ENCODE measurements around the gene C5orf46.

The C5orf46 gene

GRCh38 chr5:147856801-147857200, 49.5 kb downstream of the C5orf46 start:
- Histone ChIP-seq H3K9me3 (ENCODE audit: control insufficient read depth, insufficient read depth, low read length) (no peaks in the 10 kb centered on the region), H3F3A (ENCODE audit: control insufficient read depth, insufficient read depth) (no peaks in the 10 kb centered on the region), H3K4me3 (ENCODE audit: low read length) (no peak overlapping the region), H3K4me2 (ENCODE audit: low read length) (no peak overlapping the region), H3K27me3 (ENCODE audit: control insufficient read depth, low read length) (peaks cover 30% of the 10 kb centered on the region), H3K9me2 (replicated peaks; ENCODE audit: control insufficient read depth, low read length) (no peaks in the 10 kb centered on the region), H3K36me3 (ENCODE audit: control insufficient read depth, low read length) (no peaks in the 10 kb centered on the region), H3K4me1 (ENCODE audit: control insufficient read depth, low read length) (no peaks in the 10 kb centered on the region), H3K79me2 (ENCODE audit: control insufficient read depth, low read length) (no peaks in the 10 kb centered on the region), H3K27ac (ENCODE audit: low read depth, low read length) (no peak overlapping the region), H4K20me1 (ENCODE audit: control insufficient read depth, insufficient read depth, low read depth, low read length) (no peaks in the 10 kb centered on the region; the same call in 1 of the 2 replicates)
- TF ChIP-seq EZH2phosphoT487 (IDR thresholded peaks at IDR 0.05; ENCODE audit: borderline replicate concordance, low read length) (no peak), CTCF (IDR thresholded peaks at IDR 0.05; ENCODE audit: low read depth, low read length, poor library complexity, severe bottlenecking) (no peak)

- no peaks in the 10 kb centered on the region for H3K36me3 ChIP-seq (ENCODE audit: control insufficient read depth, low read length)
- no peaks in the 10 kb centered on the region for H3K9me3 ChIP-seq (ENCODE audit: control insufficient read depth, insufficient read depth, low read length)
- no peak overlapping the region for H3K4me3 ChIP-seq (ENCODE audit: low read length)
- peaks cover 30% of the 10 kb centered on the region for H3K27me3 ChIP-seq (ENCODE audit: control insufficient read depth, low read length)
- no peaks in the 10 kb centered on the region for H3F3A ChIP-seq (ENCODE audit: control insufficient read depth, insufficient read depth)
- H3K27ac ChIP-seq (ENCODE audit: low read depth, low read length): no peak overlapping the region
- no peaks in the 10 kb centered on the region for H3K4me1 ChIP-seq (ENCODE audit: control insufficient read depth, low read length)
- no peaks in the 10 kb centered on the region for H3K79me2 ChIP-seq (ENCODE audit: control insufficient read depth, low read length)
- no peak for TF ChIP-seq CTCF (IDR thresholded peaks at IDR 0.05; ENCODE audit: low read depth, low read length, poor library complexity, severe bottlenecking)
- TF ChIP-seq EZH2phosphoT487 (IDR thresholded peaks at IDR 0.05; ENCODE audit: borderline replicate concordance, low read length): no peak
- no peaks in the 10 kb centered on the region for H3K9me2 ChIP-seq (replicated peaks; ENCODE audit: control insufficient read depth, low read length)
- H4K20me1 ChIP-seq (ENCODE audit: control insufficient read depth, insufficient read depth, low read depth, low read length): no peaks in the 10 kb centered on the region; the same call in 1 of the 2 replicates
- no peak overlapping the region for H3K4me2 ChIP-seq (ENCODE audit: low read length)
These were observed 50.6 kb downstream of the C5orf46 start for GRCh38 chr5:147855774-147856069.

GRCh38 chr5:147854894-147855773, 51.2 kb downstream of the C5orf46 start:
- H3K4me3 ChIP-seq (ENCODE audit: low read length): no peak overlapping the region
- H3K9me2 ChIP-seq (replicated peaks; ENCODE audit: control insufficient read depth, low read length): no peaks in the 10 kb centered on the region
- H3K79me2 ChIP-seq (ENCODE audit: control insufficient read depth, low read length): no peaks in the 10 kb centered on the region

More at GRCh38 chr5:147854894-147855773, 51.2 kb downstream of the C5orf46 start:
- no peaks in the 10 kb centered on the region for H3K9me3 ChIP-seq (ENCODE audit: control insufficient read depth, insufficient read depth, low read length)
- no peaks in the 10 kb centered on the region for H3K4me1 ChIP-seq (ENCODE audit: control insufficient read depth, low read length)
- peaks cover 30% of the 10 kb centered on the region for H3K27me3 ChIP-seq (ENCODE audit: control insufficient read depth, low read length)
- H3K27ac ChIP-seq (ENCODE audit: low read depth, low read length): no peak overlapping the region
- no peak overlapping the region for H3K4me2 ChIP-seq (ENCODE audit: low read length)
- no peaks in the 10 kb centered on the region for H3F3A ChIP-seq (ENCODE audit: control insufficient read depth, insufficient read depth)
- TF ChIP-seq CTCF (IDR thresholded peaks at IDR 0.05; ENCODE audit: low read depth, low read length, poor library complexity, severe bottlenecking) (no peak), EZH2phosphoT487 (IDR thresholded peaks at IDR 0.05; ENCODE audit: borderline replicate concordance, low read length) (no peak)
- no peaks in the 10 kb centered on the region for H3K36me3 ChIP-seq (ENCODE audit: control insufficient read depth, low read length)
- H4K20me1 ChIP-seq (ENCODE audit: control insufficient read depth, insufficient read depth, low read depth, low read length): no peaks in the 10 kb centered on the region; the same call in 1 of the 2 replicates

Measured in DOHH2 (cell line).